B cell (primary cell): ENCODE measurements around the gene ASIC3. TPM values are rescaled to one million over a fixed set of nuclear protein-coding genes. Genes with fewer than 3 reads are reported as not detected.
A peak's percentile ranks its signal among the peaks of the same experiment; 100 is the strongest.

Experiments used
- ATAC-seq: fragments of 200-7000 bp; cut with Tn5 transposase; one replicate; pipeline ENCODE4 v1.10.0; 2021; ENCODE audit warnings: low read depth, mild to moderate bottlenecking, moderate number of reproducible peaks, moderate library complexity
- CTCF ChIA-PET: fragments of 350-600 bp; sonication (Branson Sonifier 250); formaldehyde crosslinking; loops from one replicate; lab custom pipeline; 2021; ENCODE audit warnings: antibody characterized with exemption, inconsistent platforms; lab: Charles Lee
- POLR2A ChIA-PET: fragments of 350-600 bp; sonication (Branson Sonifier 250); formaldehyde crosslinking; loops from one replicate; lab custom pipeline; 2021; ENCODE audit warnings: antibody characterized with exemption; lab: Charles Lee
- DNase-seq: peaks from one replicate; pipeline ENCODE4 v3.0.0; 2013
- H2AFZ ChIP-seq: 2 replicates; pipeline ENCODE4 v1.6.1; 2012; ENCODE audit warnings: mild to moderate bottlenecking, low read depth, low read length; ENCODE audit not compliant: insufficient read depth, poor library complexity, severe bottlenecking
- H3K27ac ChIP-seq, 2 donors: 1 replicate in 1 of 2; 2 replicates in 1 of 2; pipeline ENCODE4 v1.5.1; 2012 to 2013; ENCODE audit warnings: low read length in 2 of 2, mild to moderate bottlenecking in 2 of 2, moderate library complexity in 1 of 2
- H3K27me3 ChIP-seq, 4 experiments: fragments of 200-600 bp in 1 of 4; sonication (generic) in 1 of 4; replicated peaks in 1 of 4; 1 replicate in 2 of 4; 2 replicates in 2 of 4; pipeline versions ENCODE4 v1.6.1 to v1.7.0; 2013 to 2016; ENCODE audit warnings: low read length in 3 of 4, mild to moderate bottlenecking in 2 of 4, mixed read lengths in 1 of 4, moderate library complexity in 1 of 4; ENCODE audit not compliant: insufficient read depth in 4 of 4, control insufficient read depth in 3 of 4; ENCODE audit errors: control extremely low read depth in 1 of 4
- H3K36me3 ChIP-seq, 2 experiments: replicated peaks in 1 of 2; 1 replicate in 1 of 2; 2 replicates in 1 of 2; pipeline versions ENCODE4 v1.6.1 to v1.7.1; 2013; ENCODE audit warnings: low read length in 1 of 2; ENCODE audit not compliant: insufficient read depth in 2 of 2, control insufficient read depth in 1 of 2; ENCODE audit errors: control extremely low read depth in 1 of 2, extremely low read depth in 1 of 2
- H3K4me1 ChIP-seq, 2 donors: fragments of 200-600 bp in 1 of 2; sonication (generic) in 1 of 2; 1 replicate in 1 of 2; 2 replicates in 1 of 2; pipeline versions ENCODE4 v1.5.1 to v1.6.1; 2013 to 2017; ENCODE audit warnings: low read length in 2 of 2; ENCODE audit not compliant: control insufficient read depth in 2 of 2, insufficient read depth in 2 of 2
- H3K4me2 ChIP-seq: replicated peaks from 2 replicates; pipeline ENCODE3; 2012; ENCODE audit warnings: mild to moderate bottlenecking, low read depth, low read length; ENCODE audit not compliant: poor library complexity, severe bottlenecking
- H3K4me3 ChIP-seq, 5 experiments: fragments of 200-600 bp in 1 of 5; sonication (generic) in 1 of 5; 1 replicate in 3 of 5; 2 replicates in 2 of 5; pipeline versions ENCODE4 v1.5.1 to v1.7.0; 2011 to 2016; ENCODE audit warnings: low read length in 4 of 5, mild to moderate bottlenecking in 4 of 5, low read depth in 2 of 5, control low read depth in 1 of 5, moderate library complexity in 1 of 5; ENCODE audit not compliant: insufficient read depth in 1 of 5; ENCODE audit errors: control extremely low read depth in 1 of 5, extremely low read depth in 1 of 5
- H3K79me2 ChIP-seq: fragments of 200-600 bp; sonication (generic); one replicate; pipeline ENCODE4 v1.6.0; 2016; ENCODE audit warnings: low read length; ENCODE audit not compliant: control insufficient read depth, insufficient read depth
- H3K9ac ChIP-seq: fragments of 200-600 bp; sonication (generic); 2 replicates; pipeline ENCODE4 v1.6.1; 2017; ENCODE audit warnings: mild to moderate bottlenecking, low read length, moderate library complexity
- H3K9me3 ChIP-seq, 3 donors: one replicate each; pipeline versions ENCODE4 v1.6.1 to v1.7.1; 2013; ENCODE audit warnings: low read length in 2 of 3; ENCODE audit not compliant: control insufficient read depth in 2 of 3, insufficient read depth in 1 of 3; ENCODE audit errors: control extremely low read depth in 1 of 3
- H4K20me1 ChIP-seq: 2 replicates; pipeline ENCODE4 v1.6.0; 2012; ENCODE audit warnings: mild to moderate bottlenecking, low read length; ENCODE audit not compliant: insufficient read depth, control insufficient read depth, poor library complexity, severe bottlenecking
- H3K27ac Mint-ChIP-seq: one replicate; pipeline ENCODE4 v1.8.0; 2021; ENCODE audit warnings: mixed read lengths
- H3K27me3 Mint-ChIP-seq: one replicate; pipeline ENCODE4 v1.8.0; 2021; ENCODE audit warnings: mixed read lengths
- H3K4me1 Mint-ChIP-seq: one replicate; pipeline ENCODE4 v1.8.0; 2021; ENCODE audit warnings: mixed read lengths
- H3K4me3 Mint-ChIP-seq: one replicate; pipeline ENCODE4 v1.8.0; 2021; ENCODE audit warnings: mixed read lengths
- H3K9me3 Mint-ChIP-seq: one replicate; pipeline ENCODE4 v1.8.0; 2022; ENCODE audit warnings: mixed read lengths; ENCODE audit not compliant: insufficient read depth
- EZH2 ChIP-seq: IDR thresholded peaks from 2 replicates; pipeline ENCODE4 v1.6.1; 2012; ENCODE audit warnings: borderline replicate concordance, low read depth, mild to moderate bottlenecking, moderate library complexity, low read length; ENCODE audit not compliant: insufficient read depth, poor library complexity, severe bottlenecking
- WGBS: methylation state at CpG from one replicate; pipeline ENCODE4 v1.1.5; 2013; ENCODE audit warnings: missing lambda C conversion rate; ENCODE audit not compliant: insufficient coverage; 5-methylcytosine and 5-hydroxymethylcytosine counted together
- intact Hi-C: fragments of 100-400 bp; cut with micrococcal nuclease; formaldehyde crosslinking; loops from one replicate; pipeline ENCODE4 v1.10.0; 2022
- polyA plus RNA-seq: library from polyadenylated mRNA; depleted of rRNA; stranded (reverse); fragments of >200 nt; gene quantifications from 2 replicates; pipeline ENCODE4 v1.2.3, GENCODE V29; 2012
- total RNA-seq, 2 donors: library from RNA; stranded (reverse); fragments of 120-200 nt in 1 of 2; gene quantifications; 1 replicate in 1 of 2; 2 replicates in 1 of 2; pipeline versions ENCODE4 v1.2.3 to v1.2.4, GENCODE V29; 2013 to 2022
- TF ChIP-seq, protein P1 (sequence below): fragments of 200-600 bp; IDR thresholded peaks from one replicate; pipeline ENCODE4 v1.8.0; 2022; ENCODE audit warnings: antibody characterized with exemption, mild to moderate bottlenecking

Gene ASIC3
- total and polyA plus RNA-seq, 2 donors (not counting 1 experiment from before 2014, with no cell fraction given), result 4.8 to 5.0 TPM

GRCh38 chr7:151013356-151013732 lies 35.0 kb upstream of the ASIC3 start:
- no peak for DNase-seq
- Mint-ChIP-seq H3K27ac (peak overlapping the region; percentile 97), H3K4me1 (peaks cover 43% of the 10 kb centered on the region), H3K4me3 (peak overlapping the region; percentile 97), H3K9me3 (no peaks in the 10 kb centered on the region), H3K27me3 (peaks cover 6% of the 10 kb centered on the region)
- Histone ChIP-seq H3K27me3 (peaks cover 0 to 13% (median 0%) of the 10 kb centered on the region in 4 experiments), H3K4me3 (peak overlapping the region in 4 of 5 experiments; percentile 2 to 75 (median 56)), H3K27ac (peak overlapping the region; percentile 36 to 67), H3K9ac (peak overlapping the region; percentile 79), H2AFZ (peak overlapping the region; percentile 51), H3K4me1 (peaks cover 24 to 51% of the 10 kb centered on the region in 2 donors), H4K20me1 (no peaks in the 10 kb centered on the region), H3K36me3 (no peaks in the 10 kb centered on the region), H3K9me3 (peaks cover 0 to 29% (median 0%) of the 10 kb centered on the region in 3 donors), H3K4me2 (peak overlapping the region; percentile 96), H3K79me2 (no peaks in the 10 kb centered on the region)
- no peak for ATAC-seq
- ChIA-PET POLR2A (interaction anchor here (0.6 to 1.3 kb wide), 5 partner anchors 15 to 864 kb away, joined by 3 to 12 read pairs (median 5); partner anchors contain the start of genes ABCB8 and PRKAG2), CTCF (interaction anchor here (0.9 to 3.0 kb wide), 4 partner anchors 9 to 50 kb away, joined by 3 to 9 read pairs (median 5); no protein-coding TSS in a partner anchor)
- WGBS, result 16% methylated on average over 22 of the region's 26 CpGs
- intact Hi-C loops, result loop anchor here (1.0 to 5.0 kb wide), 5 partner anchors 39 to 213 kb away; partner anchors contain the start of genes ABCF2, AGAP3, CDK5 and SLC4A2
- TF ChIP-seq, protein P1, sequence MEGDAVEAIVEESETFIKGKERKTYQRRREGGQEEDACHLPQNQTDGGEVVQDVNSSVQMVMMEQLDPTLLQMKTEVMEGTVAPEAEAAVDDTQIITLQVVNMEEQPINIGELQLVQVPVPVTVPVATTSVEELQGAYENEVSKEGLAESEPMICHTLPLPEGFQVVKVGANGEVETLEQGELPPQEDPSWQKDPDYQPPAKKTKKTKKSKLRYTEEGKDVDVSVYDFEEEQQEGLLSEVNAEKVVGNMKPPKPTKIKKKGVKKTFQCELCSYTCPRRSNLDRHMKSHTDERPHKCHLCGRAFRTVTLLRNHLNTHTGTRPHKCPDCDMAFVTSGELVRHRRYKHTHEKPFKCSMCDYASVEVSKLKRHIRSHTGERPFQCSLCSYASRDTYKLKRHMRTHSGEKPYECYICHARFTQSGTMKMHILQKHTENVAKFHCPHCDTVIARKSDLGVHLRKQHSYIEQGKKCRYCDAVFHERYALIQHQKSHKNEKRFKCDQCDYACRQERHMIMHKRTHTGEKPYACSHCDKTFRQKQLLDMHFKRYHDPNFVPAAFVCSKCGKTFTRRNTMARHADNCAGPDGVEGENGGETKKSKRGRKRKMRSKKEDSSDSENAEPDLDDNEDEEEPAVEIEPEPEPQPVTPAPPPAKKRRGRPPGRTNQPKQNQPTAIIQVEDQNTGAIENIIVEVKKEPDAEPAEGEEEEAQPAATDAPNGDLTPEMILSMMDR, result no peak
- no peak for TF ChIP-seq EZH2
